A549 (cell line): ENCODE measurements around the gene CSTPP1.

Experiments
- CBX8 ChIP-seq: fragments of 200-600 bp; sonication (generic); IDR thresholded peaks from 2 replicates; pipeline ENCODE4 v1.6.1; 2016
- CHD2 ChIP-seq: fragments of 150-350 bp; IDR thresholded peaks from 2 replicates; pipeline ENCODE4 v1.6.1; 2014; ENCODE audit warnings: low read length; ENCODE audit not compliant: partially characterized antibody
- CTCF ChIP-seq: fragments of >200 bp; sonication (Bioruptor Twin); formaldehyde crosslinking; IDR thresholded peaks from 3 replicates; pipeline ENCODE4 v1.5.1; 2016
- E2F6 ChIP-seq: IDR thresholded peaks from 2 replicates; pipeline ENCODE4 v1.6.1; 2012; ENCODE audit warnings: low read depth, borderline replicate concordance
- EHMT2 ChIP-seq: fragments of 200-600 bp; sonication (generic); IDR thresholded peaks from 2 replicates; pipeline ENCODE4 v1.6.1; 2016; ENCODE audit warnings: antibody characterized with exemption, low read depth, mild to moderate bottlenecking, moderate library complexity
- EP300 ChIP-seq, 2 experiments: fragments of >200 bp; sonication (Bioruptor Twin); formaldehyde crosslinking; IDR thresholded peaks; 2 replicates in 1 of 2; 3 replicates in 1 of 2; pipeline ENCODE4 v1.6.1; 2016 to 2017
- MAX ChIP-seq: IDR thresholded peaks from 2 replicates; pipeline ENCODE4 v1.6.1; 2012
- MAZ ChIP-seq: fragments of 150-350 bp; IDR thresholded peaks from 2 replicates; pipeline ENCODE4 v1.6.1; 2014; ENCODE audit warnings: antibody characterized with exemption, low read depth, low read length, borderline replicate concordance
- MYC ChIP-seq: IDR thresholded peaks from 2 replicates; pipeline ENCODE4 v1.6.1; 2012; ENCODE audit warnings: mild to moderate bottlenecking, inconsistent platforms, low read length, improper control_type of control experiment, borderline replicate concordance
- NR3C1 ChIP-seq: fragments of >200 bp; sonication (Bioruptor Twin); formaldehyde crosslinking; IDR thresholded peaks from 3 replicates; pipeline ENCODE4 v1.6.1; 2017
- PBX3 ChIP-seq: IDR thresholded peaks from 2 replicates; pipeline ENCODE4 v1.6.1; 2012
- USF2 ChIP-seq: fragments of 450-650 bp; IDR thresholded peaks from 2 replicates; pipeline ENCODE4 v1.6.1; 2014; ENCODE audit warnings: antibody characterized with exemption
- ZNF302 ChIP-seq: fragments of 250-450 bp; sonication (Bioruptor Pico); IDR thresholded peaks from 2 replicates; pipeline ENCODE4 v1.9.0; 2021; ENCODE audit warnings: inconsistent platforms, mild to moderate bottlenecking, moderate library complexity
- ZSCAN20 ChIP-seq: fragments of 250-450 bp; sonication (Bioruptor Pico); IDR thresholded peaks from 2 replicates; pipeline ENCODE4 v1.8.0; 2022; ENCODE audit warnings: mild to moderate bottlenecking, moderate library complexity

GRCh38 chr11:46889689-46890475, 46.7 kb upstream of the CSTPP1 start:
- TF ChIP-seq CTCF (peak; percentile 91), EP300 (IDR thresholded peaks at IDR 0.05) (no peak), MAZ (no peak), MAX (no peak), NR3C1 (no peak), CHD2 (no peak), ZSCAN20 (CRISPR knock-in tag) (no peak), ZNF302 (CRISPR knock-in tag) (no peak), USF2 (no peak), EHMT2 (no peak), PBX3 (no peak), CBX8 (no peak), MYC (no peak), E2F6 (no peak)
